NB4 (cell line): ENCODE results near the gene PHKB.

ENCODE experiments used
- POLR2A ChIP-seq: IDR thresholded peaks from 2 replicates; pipeline ENCODE4 v1.6.1; 2011; ENCODE audit warnings: mild to moderate bottlenecking; ENCODE audit not compliant: insufficient read length; ENCODE audit errors: extremely low read depth
- TF ChIP-seq, protein P1 (sequence below): IDR thresholded peaks from one replicate; pipeline ENCODE4 v1.5.1; 2012; ENCODE audit warnings: low read depth, low read length
- TF ChIP-seq, protein P2 (sequence below): IDR thresholded peaks from 2 replicates; pipeline ENCODE4 v1.6.1; 2011; ENCODE audit warnings: low read depth, low read length

DNA sequence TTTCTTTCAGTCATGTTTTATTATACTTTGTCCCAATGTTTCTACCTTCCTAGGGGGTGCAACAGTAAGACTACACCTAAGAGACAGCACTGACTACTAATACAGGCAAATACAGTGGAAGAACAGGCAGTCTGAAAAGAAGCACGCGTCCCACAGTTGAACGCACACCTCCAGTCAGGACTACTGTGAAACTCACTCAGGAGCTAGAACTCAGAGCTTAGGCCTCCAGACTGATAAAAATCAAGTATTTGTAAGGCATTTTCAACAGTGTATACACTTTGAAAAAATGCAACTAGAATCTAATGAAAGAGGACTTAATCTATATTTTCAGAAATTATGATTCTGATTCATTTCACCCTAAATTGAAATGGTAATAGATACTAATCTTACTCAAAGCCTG, 14.7 kb upstream of the PHKB start:
- TF ChIP-seq, protein P1, sequence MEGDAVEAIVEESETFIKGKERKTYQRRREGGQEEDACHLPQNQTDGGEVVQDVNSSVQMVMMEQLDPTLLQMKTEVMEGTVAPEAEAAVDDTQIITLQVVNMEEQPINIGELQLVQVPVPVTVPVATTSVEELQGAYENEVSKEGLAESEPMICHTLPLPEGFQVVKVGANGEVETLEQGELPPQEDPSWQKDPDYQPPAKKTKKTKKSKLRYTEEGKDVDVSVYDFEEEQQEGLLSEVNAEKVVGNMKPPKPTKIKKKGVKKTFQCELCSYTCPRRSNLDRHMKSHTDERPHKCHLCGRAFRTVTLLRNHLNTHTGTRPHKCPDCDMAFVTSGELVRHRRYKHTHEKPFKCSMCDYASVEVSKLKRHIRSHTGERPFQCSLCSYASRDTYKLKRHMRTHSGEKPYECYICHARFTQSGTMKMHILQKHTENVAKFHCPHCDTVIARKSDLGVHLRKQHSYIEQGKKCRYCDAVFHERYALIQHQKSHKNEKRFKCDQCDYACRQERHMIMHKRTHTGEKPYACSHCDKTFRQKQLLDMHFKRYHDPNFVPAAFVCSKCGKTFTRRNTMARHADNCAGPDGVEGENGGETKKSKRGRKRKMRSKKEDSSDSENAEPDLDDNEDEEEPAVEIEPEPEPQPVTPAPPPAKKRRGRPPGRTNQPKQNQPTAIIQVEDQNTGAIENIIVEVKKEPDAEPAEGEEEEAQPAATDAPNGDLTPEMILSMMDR = no peak
- no peak for TF ChIP-seq POLR2A
- TF ChIP-seq, protein P2, sequence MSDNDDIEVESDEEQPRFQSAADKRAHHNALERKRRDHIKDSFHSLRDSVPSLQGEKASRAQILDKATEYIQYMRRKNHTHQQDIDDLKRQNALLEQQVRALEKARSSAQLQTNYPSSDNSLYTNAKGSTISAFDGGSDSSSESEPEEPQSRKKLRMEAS = no peak
